NCI-H2171 treated with DMSO at 0.1 percent for 48 hours (cell line): ENCODE measurements around the gene JKAMP.
"Not testable (repeated sequence)": the region's sequence is repeated elsewhere in the genome, so short reads cannot be mapped to it uniquely, and the experiment has no call there.

Experiments
- DNase-seq: peaks from one replicate; lab custom pipeline; 2025; lab: John Stamatoyannopoulos, UW

The JKAMP gene, protein sequence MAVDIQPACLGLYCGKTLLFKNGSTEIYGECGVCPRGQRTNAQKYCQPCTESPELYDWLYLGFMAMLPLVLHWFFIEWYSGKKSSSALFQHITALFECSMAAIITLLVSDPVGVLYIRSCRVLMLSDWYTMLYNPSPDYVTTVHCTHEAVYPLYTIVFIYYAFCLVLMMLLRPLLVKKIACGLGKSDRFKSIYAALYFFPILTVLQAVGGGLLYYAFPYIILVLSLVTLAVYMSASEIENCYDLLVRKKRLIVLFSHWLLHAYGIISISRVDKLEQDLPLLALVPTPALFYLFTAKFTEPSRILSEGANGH

DNA sequence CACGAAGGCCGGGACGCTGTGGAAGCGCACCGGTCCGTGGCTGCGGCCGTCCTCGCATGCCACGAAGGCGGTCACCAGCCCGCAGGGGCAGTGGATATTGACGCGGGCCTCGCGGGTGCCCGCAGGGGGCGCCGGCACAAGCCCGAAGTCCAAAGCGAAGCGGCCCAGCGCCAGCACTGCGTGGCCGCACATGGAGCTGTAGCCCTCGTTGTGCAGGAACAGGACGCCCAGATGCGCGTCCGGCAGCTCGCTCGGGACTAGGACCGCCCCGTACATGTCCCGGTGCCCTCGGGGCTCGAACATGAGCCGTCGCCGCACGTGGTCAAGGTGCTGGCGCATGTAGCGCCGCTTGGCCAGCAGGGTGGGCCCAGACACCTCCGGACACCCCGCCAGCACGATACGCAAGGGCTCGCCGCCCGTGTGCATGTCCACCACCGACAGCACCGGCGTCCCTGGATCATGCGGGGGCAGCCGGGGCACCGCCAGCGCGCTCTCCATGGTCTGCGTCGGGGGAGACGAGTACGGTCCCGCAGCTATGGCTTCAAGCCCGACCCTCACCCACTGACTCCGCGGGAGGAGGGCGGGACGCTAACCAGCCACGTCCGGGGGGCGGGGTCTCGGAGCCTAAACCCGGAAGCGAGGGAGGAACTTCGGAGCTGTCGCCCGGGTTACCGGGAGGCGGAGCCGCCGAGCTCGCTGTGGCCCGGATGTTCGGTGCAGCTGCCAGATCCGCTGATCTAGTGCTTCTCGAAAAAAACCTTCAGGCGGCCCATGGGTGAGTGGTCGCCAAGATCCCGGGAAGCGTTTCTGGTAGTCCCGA lies at the start of gene JKAMP, which contains the start of gene L3HYPDH:
TSS of gene JKAMP (plus strand) at position 699 of the 820 bp plus-strand sequence. CDS start at position 772, 73 bp downstream.
TSS of gene L3HYPDH (minus strand) at position 590 of the 820 bp plus-strand sequence. CDS start at position 498, 92 bp downstream.
- peak; percentile 97 for DNase-seq

DNA sequence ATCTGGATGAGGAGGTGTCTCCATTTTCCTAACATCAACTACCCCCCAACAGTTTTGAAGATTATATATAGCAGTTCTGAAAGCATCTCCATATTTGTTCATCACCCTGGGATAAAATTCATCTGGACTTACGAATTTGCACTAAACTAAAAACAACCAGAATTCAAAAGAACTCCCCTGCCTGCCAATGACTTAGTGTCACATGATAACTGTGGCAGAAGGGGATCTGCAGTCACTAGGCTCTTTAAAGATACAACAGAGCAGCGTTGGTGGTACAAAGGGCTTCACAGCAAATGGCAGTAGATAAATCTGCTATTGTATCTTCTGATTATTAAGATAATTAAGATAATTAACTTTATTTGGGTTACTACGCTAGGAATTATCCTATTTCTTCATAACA lies 49.2 kb upstream of the JKAMP start:
- no peak for DNase-seq

DNA sequence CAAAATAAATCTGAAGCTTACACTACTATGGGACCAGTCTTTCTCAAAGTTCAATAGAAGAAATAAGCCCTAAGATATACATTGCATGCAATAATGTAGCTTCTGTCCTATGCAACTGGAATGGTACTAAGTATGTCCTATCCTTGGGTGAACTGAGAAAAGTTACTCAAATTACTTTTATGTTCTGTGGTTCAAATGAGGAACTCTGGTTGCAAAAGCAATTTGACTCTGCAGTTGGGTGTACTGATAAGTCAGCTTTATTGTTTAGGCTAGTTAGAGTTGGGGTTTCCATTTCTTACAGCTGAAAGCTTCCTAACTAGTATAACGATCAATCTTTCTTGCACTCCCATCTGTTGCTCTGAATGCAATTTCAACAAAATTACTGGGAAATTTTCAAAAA lies 48.3 kb upstream of the JKAMP start:
- no peak for DNase-seq

DNA sequence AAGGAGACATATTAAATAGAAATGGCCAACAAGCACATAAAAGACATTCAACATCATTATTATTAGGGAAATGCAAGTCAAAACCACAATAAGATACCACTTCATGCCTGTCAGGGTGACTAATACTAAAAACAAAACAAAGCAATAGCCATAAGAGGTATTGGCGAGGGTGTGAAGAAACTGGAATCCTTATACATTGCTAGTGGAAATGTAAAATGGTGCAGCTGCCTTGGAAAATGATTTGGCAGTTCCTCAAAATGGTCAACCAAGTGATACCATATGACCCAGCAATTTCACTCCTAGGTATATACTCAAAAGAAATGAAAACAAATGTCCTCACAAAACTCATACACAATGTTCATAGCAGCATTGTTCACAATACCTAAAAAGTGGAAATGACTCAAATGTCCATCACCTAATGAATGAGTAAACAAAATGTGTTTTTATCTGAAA lies 46.1 kb upstream of the JKAMP start:
- DNase-seq: no peak

DNA sequence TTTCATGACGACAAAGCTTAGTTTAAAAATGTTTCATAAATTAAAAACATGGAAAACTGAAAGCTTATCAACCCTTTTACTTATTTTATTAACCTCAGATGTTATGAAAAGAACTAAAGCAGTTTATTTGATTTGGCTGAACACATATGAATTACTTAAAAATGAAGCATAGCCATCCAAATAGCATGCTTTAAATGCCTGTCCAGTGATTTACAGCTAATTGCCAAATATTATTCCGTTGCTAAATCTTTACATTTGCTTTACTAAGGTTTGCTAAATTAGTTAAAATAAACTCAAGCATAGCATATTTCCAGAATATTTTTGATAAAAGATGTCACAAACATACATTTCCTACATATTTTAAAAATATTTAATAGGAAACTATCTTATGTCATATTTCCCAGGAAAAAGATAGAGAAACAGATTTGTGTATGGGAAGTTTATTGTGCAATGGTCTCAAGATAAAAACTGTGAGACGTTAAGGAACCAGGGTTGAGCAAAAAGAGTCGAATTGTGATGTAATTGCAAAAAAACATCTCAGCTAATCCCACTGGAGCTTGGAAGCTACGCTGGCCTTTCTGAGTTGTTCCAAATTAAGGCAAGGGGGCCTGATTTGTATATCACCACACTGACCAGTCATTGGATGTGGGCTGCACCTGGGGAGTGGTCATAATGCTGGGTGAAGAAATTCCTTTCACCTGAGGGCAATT lies 44.9 kb upstream of the JKAMP start:
- DNase-seq: no peak

DNA sequence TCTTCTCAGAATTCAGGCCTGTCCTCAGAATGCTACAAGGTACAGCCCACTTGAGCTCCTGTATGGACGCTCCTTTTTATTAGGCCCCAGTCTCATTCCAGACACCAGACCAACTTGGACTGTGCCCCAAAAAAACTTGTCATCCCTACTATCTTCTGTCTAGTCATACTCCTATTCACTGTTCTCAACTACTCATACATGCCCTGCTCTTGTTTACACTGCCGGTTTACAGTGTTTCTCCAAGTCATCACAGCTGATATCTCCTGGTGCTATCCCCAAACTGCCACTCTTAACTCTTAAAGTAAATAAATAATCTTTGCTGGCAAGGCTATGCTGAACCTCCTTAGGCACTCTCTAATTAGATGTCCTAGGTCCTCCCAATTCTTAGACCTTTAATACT lies 35.6 kb upstream of the JKAMP start:
- not testable (repeated sequence) for DNase-seq

DNA sequence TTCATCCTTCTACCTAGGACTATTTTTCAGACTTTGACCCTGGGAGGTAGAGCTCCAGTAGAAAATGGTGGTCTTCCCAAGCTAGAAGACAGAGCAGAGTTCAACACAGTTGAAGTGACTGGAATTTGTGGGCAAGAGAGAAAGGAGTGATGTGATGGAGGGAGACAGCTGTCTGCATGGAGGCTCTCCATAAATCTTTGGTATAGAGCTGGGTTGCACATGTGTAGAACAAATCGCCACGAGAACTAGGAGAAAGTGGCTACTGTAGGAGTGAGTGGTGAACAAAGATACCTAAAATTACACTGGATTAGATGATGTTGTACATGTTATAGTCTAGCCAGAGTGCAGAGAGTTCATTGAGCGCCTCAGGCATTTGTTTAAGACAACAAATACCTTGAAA lies 33.6 kb upstream of the JKAMP start:
- DNase-seq: no peak

DNA sequence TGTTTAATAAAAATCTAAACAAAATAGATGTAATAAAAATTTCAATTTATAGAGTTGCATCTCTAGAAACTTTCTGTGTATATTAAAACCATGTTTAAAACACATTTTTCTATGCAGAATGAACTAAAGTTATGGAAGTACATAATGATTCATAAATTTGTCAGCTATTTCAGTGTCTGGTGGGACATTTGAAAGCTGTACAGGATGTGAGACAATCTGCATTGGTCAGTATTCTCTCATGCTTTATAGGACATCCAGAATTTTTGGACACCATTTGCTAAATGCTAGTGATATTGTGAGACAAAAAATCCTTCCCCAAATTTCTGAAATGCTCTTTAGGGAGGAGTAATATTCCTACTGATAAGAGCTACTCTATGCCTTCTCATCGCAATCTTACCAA lies 32.5 kb upstream of the JKAMP start:
- DNase-seq: no peak

DNA sequence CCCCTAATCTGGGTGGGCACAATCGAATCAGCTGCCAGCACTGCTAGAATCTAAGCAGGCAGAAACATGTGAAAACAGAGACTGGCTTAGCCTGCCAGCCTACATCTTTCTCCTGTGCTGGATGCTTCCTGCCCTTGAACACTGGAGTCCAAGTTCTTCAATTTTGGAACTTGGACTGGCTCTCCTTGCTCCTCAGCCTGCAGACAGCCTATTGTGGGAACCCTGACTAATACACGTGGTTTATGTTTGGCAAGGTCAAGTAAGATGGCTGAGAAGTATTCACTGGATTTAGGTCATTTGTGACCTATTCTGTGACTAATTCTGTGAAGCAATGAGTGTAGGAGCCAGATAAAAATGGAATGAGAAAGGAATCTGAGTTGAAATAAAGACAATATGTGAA lies 30.2 kb upstream of the JKAMP start:
- no peak for DNase-seq

DNA sequence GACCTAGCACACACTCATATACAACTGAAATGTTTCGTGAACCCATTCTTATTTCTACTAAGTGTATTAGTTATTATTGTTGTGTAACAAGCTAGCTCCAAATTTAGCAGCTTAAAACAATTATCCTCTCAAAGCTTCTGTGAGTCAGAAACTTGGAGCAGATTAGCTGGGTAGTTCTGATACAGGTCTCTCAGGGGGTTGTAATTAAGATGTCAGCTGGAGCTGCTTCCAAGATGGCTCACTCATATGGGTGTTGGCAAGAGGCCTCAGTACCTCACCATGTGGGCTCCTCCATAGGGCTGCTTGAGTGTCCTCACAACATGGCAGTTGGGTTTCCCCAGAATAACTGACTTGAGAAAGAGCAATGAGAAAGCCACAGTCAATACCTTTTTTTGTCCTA lies 28.9 kb upstream of the JKAMP start:
- no peak for DNase-seq

DNA sequence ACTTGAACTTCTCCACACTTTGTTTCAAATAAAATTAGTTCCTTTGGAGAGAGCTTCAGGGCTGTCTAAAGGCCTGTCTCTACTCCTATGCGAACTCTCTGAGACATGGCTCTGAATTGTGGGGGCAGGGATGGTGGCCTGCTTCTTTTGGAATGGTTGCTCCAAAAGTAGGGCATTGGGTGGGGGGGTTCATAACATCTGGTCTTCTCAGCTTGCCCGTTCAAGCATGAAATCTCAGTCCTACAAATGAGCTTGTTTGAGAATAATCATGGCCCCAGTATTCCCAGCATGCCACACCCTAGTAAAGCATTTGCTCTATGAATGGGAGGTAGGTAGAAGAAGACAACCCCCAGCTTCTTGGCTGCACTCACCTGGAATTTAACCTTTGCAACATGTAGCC lies 25.8 kb upstream of the JKAMP start:
- no peak for DNase-seq

DNA sequence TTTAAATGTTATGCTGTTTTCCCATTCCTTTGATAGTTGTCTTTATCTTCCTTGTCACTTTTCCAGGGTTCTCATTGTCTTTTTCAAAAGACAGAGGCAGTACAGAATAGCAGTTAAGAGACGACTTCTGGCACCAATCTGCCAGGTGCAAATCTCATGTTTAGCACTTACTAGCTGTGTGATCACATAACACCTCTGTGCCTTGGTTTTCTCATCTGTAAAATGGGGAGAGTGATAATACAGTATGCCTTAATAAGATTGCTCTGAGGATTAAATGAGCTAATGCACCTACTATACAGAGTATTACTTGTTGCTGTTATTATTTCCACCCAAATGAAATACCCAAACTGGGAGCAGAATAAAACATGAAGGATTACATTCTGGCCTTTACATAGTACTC lies 23.9 kb upstream of the JKAMP start:
- DNase-seq: no peak

DNA sequence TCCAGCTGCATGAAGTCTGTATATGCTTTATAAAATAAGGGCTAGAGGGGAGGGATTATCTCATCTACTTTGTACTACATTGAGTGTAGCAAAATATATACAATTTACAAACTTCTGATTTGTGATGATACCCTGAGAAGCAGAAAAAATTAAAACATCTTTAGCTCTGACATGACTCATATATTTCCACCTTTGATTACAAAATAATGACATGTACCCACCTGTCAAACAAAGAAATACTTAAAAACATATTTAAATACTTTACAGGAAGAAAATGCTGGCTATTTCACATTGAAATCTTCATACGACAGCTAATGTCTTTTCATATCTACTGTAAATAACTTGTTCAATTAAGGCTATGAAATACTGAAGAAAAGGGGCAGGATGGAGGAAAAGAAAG lies 22.4 kb upstream of the JKAMP start:
- DNase-seq: no peak

DNA sequence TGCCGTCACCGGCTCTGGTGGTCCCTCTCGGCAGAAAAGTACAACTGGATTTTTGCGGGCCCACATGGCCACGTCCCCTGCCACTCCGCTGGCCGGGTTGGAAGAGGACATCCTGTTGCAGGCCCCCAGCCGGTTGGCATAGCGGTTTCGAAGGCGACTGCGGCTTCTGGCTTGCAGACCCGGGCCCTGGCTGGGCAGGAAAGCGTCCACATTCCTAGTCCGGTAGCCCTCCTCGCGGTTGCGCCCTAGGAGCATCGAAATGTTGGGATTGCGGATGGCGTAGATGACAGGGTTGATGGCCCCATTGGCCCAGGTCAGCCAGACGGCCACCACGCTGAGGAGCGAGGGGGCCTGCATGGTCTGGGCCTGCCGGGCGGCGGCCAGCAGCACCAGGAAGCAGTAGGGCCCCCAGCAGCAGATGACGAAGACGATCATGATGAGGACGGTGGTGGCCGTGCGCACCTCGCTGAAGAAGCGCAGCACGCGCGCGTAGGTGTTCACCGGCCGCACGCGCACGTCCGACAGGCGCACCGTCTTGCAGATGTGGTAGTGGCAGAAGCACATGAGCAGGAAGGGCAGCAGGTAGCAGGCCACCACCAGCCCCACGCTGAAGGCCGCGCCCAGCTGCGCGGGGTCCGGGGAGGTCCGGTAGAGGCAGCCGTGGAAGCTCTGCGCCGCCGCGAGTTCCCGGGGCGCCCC lies 20.4 kb upstream of the JKAMP start:
- DNase-seq: no peak

DNA sequence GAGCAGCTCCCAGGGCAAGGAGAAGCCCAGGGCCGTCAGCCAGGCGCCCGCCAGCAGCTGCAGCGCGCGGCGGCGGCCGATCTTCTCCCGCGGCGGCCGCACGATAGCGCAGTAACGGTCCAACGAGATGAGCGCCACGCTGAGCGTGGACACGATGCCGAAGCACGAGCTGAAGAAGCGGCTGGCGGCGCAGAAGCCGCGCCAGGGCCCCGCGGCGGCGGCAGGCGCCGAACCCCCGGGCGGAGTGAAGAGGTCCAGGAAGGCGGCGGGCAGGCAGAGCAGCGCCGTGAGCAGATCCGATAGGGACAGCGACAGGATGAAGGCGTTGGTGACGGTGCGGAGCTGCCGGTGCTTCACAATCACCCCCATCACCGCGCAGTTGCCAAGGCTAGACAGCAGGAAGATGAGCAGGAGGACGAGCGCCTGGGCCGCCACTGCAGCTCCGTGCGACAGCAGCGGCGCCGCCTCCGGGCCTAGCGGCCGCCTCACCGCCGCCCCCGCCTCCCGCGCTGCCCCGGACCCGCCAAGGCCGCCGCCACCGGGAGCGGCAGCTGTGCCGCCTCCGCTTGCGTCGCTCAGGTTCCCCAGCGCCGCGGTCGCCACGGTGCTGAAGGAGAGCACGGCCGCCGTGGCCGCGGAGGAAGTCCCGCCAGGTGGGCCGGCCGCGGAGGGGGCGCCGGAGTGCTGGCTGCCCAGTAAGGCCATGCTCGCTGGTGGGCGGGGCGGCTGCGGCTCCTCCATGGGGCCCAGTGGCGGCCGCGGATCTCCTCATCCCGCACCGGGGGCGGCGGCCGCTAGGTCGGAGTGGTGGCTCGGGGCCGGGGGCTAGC lies 19.6 kb upstream of the JKAMP start:
- DNase-seq: peak; percentile 70

DNA sequence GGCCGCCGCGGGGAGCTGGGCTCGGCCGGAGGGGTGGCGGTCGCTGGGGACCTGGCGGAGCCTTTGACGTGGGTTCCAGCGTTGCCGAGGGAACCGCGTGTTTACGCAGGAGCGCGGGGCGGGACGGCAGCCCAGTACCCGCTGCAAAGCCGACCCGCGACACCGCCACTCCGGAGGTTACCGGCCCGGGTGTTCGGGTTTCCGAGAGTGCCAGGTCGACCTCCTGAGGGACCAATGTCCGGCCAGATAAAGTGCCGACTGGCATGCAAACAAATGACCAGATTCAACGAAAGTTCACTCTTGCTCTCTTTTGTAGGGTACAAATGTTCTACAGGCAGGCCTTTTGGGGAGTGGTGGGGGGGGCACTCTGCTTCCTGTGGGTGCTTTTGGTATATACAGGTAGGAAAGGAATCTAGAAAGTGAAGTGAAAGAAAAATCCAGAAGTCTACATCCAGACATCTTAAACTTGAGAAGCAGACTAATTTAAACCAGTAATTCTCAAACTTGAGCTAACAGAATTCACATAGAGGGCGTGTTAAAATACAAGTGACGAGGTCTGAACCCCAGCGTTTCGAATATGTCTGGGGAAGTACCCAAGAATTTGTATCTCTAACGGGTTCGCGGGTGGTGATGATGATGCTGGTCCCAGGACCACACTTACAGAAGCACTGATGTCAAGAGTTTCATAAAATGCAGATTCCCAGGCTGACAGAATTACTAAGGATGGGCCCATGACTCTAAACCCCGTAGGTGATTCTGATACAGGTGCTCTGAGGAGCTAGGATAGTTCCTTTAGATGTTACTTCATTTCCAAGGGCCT lies 18.8 kb upstream of the JKAMP start, which contains the start of gene GPR135:
TSS of gene GPR135 (minus strand) at position 65 of the 820 bp plus-strand sequence. CDS start 154 bp downstream, outside the sequence.
- DNase-seq: no peak

DNA sequence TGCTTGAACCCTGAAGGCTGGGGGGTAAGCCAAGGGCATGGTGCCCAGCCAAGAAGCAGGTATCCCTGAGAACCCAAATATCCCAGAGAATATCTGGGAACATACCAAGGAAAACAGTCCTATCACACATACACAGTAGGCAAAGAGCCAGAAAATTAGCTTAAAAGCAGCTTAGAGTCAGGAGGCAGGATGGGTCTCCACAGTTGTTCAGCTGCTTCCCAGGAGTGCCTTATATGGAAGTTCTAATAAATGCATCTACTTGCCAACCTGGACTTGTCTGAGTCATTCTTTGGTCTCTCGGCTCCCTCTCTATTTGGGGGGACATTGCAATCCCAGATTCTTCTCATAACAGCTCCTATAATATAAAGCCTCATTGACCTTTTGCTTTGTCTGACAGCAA lies 10.1 kb upstream of the JKAMP start:
- DNase-seq: no peak

DNA sequence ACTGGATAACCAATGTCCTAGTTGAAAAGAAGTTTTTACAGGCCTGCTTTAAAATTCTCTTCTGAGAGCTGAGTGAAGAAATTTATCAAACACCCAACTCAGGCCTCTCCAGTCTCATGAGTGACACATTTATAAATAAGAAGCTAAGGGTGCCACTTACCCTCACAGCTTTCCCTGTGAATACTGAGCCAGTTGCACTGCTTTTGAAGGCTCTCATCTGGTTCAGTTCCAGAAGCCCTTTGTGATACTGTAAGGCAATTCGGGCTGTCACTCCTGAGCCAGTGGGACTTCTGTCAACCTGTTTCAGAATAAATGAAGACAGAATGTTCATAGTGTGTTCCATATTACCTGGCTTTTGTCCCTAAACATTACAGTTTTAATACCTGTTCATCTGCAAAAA lies 8.6 kb upstream of the JKAMP start:
- no peak for DNase-seq

DNA sequence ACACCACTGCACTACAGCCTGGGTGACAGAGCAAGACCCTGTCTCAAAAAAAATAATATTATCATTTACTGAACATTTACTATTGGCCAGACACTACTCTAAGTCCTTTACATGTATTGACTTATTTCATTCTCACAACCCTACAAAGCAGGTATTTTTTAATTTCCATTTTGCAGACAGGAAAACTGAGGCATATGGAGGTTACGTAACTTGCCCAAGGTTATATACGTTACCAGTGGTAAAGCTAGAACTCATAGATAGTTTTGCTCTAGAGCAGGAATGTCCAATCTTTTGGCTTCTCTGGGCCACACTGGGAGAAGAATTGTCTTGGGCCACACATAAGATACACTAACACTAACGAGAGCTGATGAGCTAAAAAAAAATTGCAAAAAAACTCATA lies 5.8 kb upstream of the JKAMP start:
- no peak for DNase-seq

DNA sequence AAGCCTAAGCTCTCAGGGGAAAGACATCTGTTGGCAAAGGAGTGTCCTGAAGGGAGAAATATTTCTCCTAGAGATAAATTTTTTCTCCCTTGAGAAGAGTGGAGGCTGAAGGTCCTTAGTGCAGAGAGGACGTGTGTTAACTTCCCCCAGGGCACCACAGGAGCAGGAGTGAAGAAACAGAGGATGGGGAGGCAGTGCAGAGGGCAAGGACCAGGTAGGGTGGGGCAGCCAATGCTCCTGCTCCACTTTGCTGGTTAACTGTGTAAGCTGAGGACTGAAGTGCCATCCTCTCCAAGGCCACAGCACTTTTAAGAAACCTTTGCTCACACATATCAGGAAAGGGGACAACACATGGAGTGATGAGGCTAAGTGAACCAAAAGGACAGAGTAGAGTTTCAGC lies 4.2 kb upstream of the JKAMP start:
- no peak for DNase-seq
